ENCODE results near the gene SRRM4. TPM values are rescaled to one million over a fixed set of nuclear protein-coding genes. Genes with fewer than 3 reads are reported as not detected.

Gene SRRM4
- total and polyA plus RNA-seq, 4 donors, result not detected

DNA sequence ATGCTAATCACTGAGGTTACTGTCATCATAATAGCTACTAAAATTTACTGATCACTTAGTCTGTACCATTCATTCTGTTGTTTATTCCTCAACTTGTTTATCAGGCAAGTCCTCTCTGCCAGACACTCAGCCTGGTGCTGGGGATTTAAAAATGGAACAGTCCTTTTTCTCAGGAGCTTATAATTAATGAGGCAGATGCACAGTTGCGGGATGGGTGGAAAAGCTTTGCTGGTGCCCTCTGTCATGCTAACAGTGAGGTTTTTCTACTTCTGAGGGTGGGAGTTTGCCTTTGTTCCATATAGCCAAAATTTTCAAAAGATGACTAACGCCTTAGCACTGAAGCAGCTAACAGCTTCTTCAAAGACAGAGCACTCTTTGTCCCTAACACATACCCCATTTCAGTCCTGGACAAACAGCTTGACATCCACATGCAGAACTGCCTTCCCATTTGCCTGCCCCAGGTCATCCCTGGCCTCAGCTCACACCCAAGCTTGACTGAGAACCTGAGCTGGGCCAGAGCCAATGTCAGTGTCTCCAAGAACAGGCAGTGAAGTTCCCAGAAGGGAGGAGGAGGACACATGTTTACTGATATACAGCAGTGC lies 166.6 kb downstream of the SRRM4 start:
- WGBS, result 71% methylated on average over 2 of the region's 2 CpGs

DNA sequence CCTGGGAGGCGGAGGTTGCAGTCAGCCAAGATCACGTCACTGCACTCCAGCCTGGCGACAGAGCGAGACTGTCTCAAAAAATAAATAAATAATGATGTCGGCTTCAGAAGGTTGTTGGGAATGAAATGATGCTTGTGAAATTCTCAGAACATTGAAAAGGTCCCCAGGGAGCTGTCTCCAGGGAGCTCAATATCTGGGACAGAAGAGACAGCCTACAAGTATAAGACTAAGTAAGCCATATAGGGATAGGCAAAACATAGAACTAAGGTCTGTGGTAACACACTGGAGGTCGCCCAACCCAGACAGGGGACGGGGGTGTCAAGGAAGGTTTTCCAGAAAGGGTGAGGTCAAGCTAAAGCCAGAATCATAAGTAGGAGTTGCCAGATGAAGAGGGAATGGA lies 167.9 kb downstream of the SRRM4 start:
- no peaks in the 10 kb centered on the region for H3K36me3 ChIP-seq (ENCODE audit: control insufficient read depth in 4 of 4, insufficient read depth in 3 of 4, low read depth in 1 of 4, low read length in 3 of 4)
- WGBS, result 89% methylated on average over 7 of the region's 7 CpGs

More for the DNA sequence above, 166.6 kb downstream of the SRRM4 start:
- no peaks in the 10 kb centered on the region for H3K4me1 ChIP-seq (ENCODE audit: control insufficient read depth in 4 of 4, insufficient read depth in 4 of 4, low read length in 3 of 4)
- DNase-seq (ENCODE audit: low spot score), result no peak
- no peak for TF ChIP-seq NR2F2 (IDR thresholded peaks at IDR 0.05)
- no peaks in the 10 kb centered on the region for H3K36me3 ChIP-seq (ENCODE audit: control insufficient read depth in 4 of 4, insufficient read depth in 3 of 4, low read depth in 1 of 4, low read length in 3 of 4)
- no peak overlapping the region for H3K4me3 ChIP-seq (ENCODE audit: low read depth in 1 of 3, low read length in 3 of 3)
- peaks cover 0 to 10% (median 4%) of the 10 kb centered on the region in 4 donors for H3K9me3 ChIP-seq (ENCODE audit: control insufficient read depth in 4 of 4, low read length in 3 of 4)
- peaks cover 0 to 3% (median 0%) of the 10 kb centered on the region in 4 donors for H3K27me3 ChIP-seq (ENCODE audit: control insufficient read depth in 4 of 4, insufficient read depth in 4 of 4, low read length in 3 of 4)
- no peak overlapping the region for H3K9ac ChIP-seq (ENCODE audit: low read depth in 1 of 2, low read length in 2 of 2)
- no peak overlapping the region for H3K27ac ChIP-seq (ENCODE audit: low read depth in 1 of 2, low read length in 2 of 2)

More for the DNA sequence above, 167.9 kb downstream of the SRRM4 start:
- DNase-seq (ENCODE audit: low spot score), result no peak
- Histone ChIP-seq H3K4me3 (ENCODE audit: low read depth in 1 of 3, low read length in 3 of 3) (no peak overlapping the region), H3K9ac (ENCODE audit: low read depth in 1 of 2, low read length in 2 of 2) (no peak overlapping the region), H3K4me1 (ENCODE audit: control insufficient read depth in 4 of 4, insufficient read depth in 4 of 4, low read length in 3 of 4) (no peaks in the 10 kb centered on the region), H3K27ac (ENCODE audit: low read depth in 1 of 2, low read length in 2 of 2) (no peak overlapping the region), H3K27me3 (ENCODE audit: control insufficient read depth in 4 of 4, insufficient read depth in 4 of 4, low read length in 3 of 4) (peaks cover 0 to 3% (median 0%) of the 10 kb centered on the region in 4 donors), H3K9me3 (ENCODE audit: control insufficient read depth in 4 of 4, low read length in 3 of 4) (peaks cover 0 to 10% (median 4%) of the 10 kb centered on the region in 4 donors)
- no peak for TF ChIP-seq JUND (IDR thresholded peaks at IDR 0.05)
- no peak for TF ChIP-seq RXRA (IDR thresholded peaks at IDR 0.05)
- no peak for TF ChIP-seq EGR1 (IDR thresholded peaks at IDR 0.05; ENCODE audit: low read depth in 2 of 2)
- TF ChIP-seq NR2F2 (IDR thresholded peaks at IDR 0.05), result no peak
- no peak for TF ChIP-seq HNF4A (conservative IDR thresholded peaks at IDR 0.05)
- TF ChIP-seq YY1 (IDR thresholded peaks at IDR 0.05), result no peak
- TF ChIP-seq SP1 (IDR thresholded peaks at IDR 0.05), result no peak
- TF ChIP-seq, protein P1, sequence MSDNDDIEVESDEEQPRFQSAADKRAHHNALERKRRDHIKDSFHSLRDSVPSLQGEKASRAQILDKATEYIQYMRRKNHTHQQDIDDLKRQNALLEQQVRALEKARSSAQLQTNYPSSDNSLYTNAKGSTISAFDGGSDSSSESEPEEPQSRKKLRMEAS (IDR thresholded peaks at IDR 0.05), result no peak
- TF ChIP-seq, protein P2, sequence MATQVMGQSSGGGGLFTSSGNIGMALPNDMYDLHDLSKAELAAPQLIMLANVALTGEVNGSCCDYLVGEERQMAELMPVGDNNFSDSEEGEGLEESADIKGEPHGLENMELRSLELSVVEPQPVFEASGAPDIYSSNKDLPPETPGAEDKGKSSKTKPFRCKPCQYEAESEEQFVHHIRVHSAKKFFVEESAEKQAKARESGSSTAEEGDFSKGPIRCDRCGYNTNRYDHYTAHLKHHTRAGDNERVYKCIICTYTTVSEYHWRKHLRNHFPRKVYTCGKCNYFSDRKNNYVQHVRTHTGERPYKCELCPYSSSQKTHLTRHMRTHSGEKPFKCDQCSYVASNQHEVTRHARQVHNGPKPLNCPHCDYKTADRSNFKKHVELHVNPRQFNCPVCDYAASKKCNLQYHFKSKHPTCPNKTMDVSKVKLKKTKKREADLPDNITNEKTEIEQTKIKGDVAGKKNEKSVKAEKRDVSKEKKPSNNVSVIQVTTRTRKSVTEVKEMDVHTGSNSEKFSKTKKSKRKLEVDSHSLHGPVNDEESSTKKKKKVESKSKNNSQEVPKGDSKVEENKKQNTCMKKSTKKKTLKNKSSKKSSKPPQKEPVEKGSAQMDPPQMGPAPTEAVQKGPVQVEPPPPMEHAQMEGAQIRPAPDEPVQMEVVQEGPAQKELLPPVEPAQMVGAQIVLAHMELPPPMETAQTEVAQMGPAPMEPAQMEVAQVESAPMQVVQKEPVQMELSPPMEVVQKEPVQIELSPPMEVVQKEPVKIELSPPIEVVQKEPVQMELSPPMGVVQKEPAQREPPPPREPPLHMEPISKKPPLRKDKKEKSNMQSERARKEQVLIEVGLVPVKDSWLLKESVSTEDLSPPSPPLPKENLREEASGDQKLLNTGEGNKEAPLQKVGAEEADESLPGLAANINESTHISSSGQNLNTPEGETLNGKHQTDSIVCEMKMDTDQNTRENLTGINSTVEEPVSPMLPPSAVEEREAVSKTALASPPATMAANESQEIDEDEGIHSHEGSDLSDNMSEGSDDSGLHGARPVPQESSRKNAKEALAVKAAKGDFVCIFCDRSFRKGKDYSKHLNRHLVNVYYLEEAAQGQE (IDR thresholded peaks at IDR 0.05), result no peak
- TF ChIP-seq, protein P3, sequence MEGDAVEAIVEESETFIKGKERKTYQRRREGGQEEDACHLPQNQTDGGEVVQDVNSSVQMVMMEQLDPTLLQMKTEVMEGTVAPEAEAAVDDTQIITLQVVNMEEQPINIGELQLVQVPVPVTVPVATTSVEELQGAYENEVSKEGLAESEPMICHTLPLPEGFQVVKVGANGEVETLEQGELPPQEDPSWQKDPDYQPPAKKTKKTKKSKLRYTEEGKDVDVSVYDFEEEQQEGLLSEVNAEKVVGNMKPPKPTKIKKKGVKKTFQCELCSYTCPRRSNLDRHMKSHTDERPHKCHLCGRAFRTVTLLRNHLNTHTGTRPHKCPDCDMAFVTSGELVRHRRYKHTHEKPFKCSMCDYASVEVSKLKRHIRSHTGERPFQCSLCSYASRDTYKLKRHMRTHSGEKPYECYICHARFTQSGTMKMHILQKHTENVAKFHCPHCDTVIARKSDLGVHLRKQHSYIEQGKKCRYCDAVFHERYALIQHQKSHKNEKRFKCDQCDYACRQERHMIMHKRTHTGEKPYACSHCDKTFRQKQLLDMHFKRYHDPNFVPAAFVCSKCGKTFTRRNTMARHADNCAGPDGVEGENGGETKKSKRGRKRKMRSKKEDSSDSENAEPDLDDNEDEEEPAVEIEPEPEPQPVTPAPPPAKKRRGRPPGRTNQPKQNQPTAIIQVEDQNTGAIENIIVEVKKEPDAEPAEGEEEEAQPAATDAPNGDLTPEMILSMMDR (IDR thresholded peaks at IDR 0.05; ENCODE audit: low read depth, low read length, missing input control), result no peak
- TF ChIP-seq HNF4G (IDR thresholded peaks at IDR 0.05), result no peak
- TF ChIP-seq RAD21 (IDR thresholded peaks at IDR 0.05), result no peak
- no peak for TF ChIP-seq TAF1 (conservative IDR thresholded peaks at IDR 0.05)
- TF ChIP-seq, protein P4, sequence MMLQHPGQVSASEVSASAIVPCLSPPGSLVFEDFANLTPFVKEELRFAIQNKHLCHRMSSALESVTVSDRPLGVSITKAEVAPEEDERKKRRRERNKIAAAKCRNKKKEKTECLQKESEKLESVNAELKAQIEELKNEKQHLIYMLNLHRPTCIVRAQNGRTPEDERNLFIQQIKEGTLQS (IDR thresholded peaks at IDR 0.05), result no peak
- no peak for TF ChIP-seq FOXA2 (IDR thresholded peaks at IDR 0.05)
- no peak for TF ChIP-seq FOXA1 (IDR thresholded peaks at IDR 0.05)

Data from liver (tissue), 9 donors.